ENCODE results near the gene APCDD1. TPM values are rescaled to one million over a fixed set of nuclear protein-coding genes. Genes with fewer than 3 reads are reported as not detected.

APCDD1 gene
- total and polyA plus RNA-seq, 2 of the 13 experiments (the other 11 are each of a cell fraction or from before 2014, with no cell fraction given): 2.1 to 8.6 TPM

DNA sequence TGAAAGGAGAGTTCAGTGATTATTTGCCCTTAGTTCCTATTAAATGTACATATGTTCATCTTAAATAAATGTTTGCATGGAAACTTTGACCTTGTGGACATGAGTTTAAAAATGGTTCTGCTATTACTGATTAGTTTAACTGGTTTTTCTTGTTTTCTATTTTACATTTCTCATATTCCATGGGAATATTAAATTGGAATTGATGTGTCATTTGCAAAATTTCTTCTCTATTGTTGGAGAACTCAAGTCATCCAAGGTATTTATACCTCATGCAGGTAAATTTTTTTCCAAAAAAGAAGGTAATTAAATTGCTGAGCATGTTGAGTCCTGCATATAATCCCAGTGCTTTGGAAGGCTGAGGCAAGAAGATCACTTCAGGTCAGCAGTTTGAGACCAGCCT, 45.4 kb upstream of the APCDD1 start:
- Histone ChIP-seq H3K4me3 (replicated peaks in 1 of 3; ENCODE audit: insufficient read depth in 1 of 3, low read depth in 2 of 3, low read length in 3 of 3) (no peak overlapping the region), H3K9ac (ENCODE audit: insufficient read depth, low read depth, low read length) (no peak overlapping the region), H3K4me2 (ENCODE audit: low read depth, low read length) (no peak overlapping the region), H2AFZ (ENCODE audit: low read length) (no peak overlapping the region), H3K79me2 (ENCODE audit: insufficient read depth, low read length) (no peaks in the 10 kb centered on the region), H3K27ac (ENCODE audit: extremely low read length, insufficient read depth, low read length) (no peak overlapping the region), H3K4me1 (ENCODE audit: insufficient read depth, low read length) (no peaks in the 10 kb centered on the region), H3K36me3 (replicated peaks in 1 of 2; ENCODE audit: control insufficient read depth in 1 of 2, insufficient read depth in 2 of 2, low read length in 2 of 2) (no peaks in the 10 kb centered on the region), H3K9me3 (ENCODE audit: low read length) (no peaks in the 10 kb centered on the region), H4K20me1 (ENCODE audit: insufficient read depth, low read length) (no peaks in the 10 kb centered on the region), H3K27me3 (ENCODE audit: control insufficient read depth in 1 of 2, insufficient read depth in 2 of 2, low read length in 2 of 2) (peaks cover 0 to 5% of the 10 kb centered on the region in 2 experiments; a peak in 1 of 5 replicates)
- CTCF ChIA-PET (ENCODE audit: low intra/inter-chr PET ratio, low total read pairs): no interaction called here
- ATAC-seq (no peak), DNase-seq (ENCODE audit: low spot score) (no peak), FAIRE-seq (no peak)
- in situ Hi-C loops (cut with HindIII; ENCODE audit: extremely low pct_ligation_motif_present, low pct_unique_long_range_greater_than_20kb): no loop called here
- TF ChIP-seq ZKSCAN5 (CRISPR knock-in tag; IDR thresholded peaks at IDR 0.05) (no peak), CBX1 (IDR thresholded peaks at IDR 0.05; ENCODE audit: low read depth) (no peak), ZNF781 (CRISPR knock-in tag; IDR thresholded peaks at IDR 0.05; ENCODE audit: borderline replicate concordance, not compliant biosample characterization) (no peak), ZNF326 (CRISPR knock-in tag; IDR thresholded peaks at IDR 0.05; ENCODE audit: borderline replicate concordance) (no peak), MED13 (CRISPR knock-in tag; IDR thresholded peaks at IDR 0.05) (no peak), ZNF232 (CRISPR knock-in tag; IDR thresholded peaks at IDR 0.05; ENCODE audit: borderline replicate concordance) (no peak), ZBTB7B (CRISPR knock-in tag; IDR thresholded peaks at IDR 0.05) (no peak)
- POLR2A ChIA-PET: no interaction called here
- intact Hi-C loops (cut with micrococcal nuclease; ENCODE audit: unreplicated experiment): no loop called here
- BruUV-seq (replicated peaks): no TSS peak

DNA sequence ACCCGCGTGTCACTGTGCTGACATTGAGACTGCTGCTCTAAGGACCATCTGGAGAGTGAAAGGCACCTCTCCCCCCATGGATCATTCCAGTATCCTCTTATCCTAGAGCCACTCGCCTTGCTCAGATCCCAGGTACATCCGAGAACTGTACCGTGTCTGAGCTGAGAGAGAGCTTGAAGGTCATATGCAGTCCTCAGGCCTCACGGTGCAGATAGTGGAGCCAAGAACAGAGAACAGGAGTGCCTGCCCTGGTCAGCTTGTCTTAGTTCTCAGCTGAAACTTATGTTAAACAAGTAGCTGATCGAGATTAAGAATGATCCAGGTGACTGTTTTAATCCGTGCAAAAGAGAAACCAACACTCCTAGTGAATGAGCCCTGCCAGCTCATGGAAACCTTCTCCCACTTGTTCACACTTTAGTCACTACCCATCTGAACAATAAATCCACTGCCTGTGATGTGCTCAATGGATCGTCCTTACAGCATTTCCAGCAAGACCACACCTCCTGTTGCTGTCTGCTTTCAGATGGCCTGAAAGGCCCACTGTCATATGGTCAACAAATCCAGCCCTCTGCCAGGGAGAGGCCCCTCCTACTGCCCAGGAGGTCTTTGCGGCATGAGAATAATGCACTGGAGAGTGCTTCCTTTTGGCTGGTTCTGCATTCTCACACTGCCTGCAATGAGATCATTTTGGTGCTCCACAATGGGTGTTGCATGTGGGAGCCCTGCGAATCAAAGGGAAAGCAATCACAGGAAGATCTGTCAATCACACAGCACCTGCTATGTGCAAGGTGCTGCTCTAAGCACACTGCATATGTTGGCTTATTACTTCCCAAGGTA, 43.7 kb upstream of the APCDD1 start:
- no peak overlapping the region for H3K4me2 ChIP-seq (ENCODE audit: low read depth, low read length)
- CTCF ChIA-PET (ENCODE audit: low intra/inter-chr PET ratio, low total read pairs): no interaction called here

More for the DNA sequence above, 43.7 kb upstream of the APCDD1 start:
- no peak overlapping the region for H2AFZ ChIP-seq (ENCODE audit: low read length)
- H3K4me1 ChIP-seq (ENCODE audit: insufficient read depth, low read length): no peaks in the 10 kb centered on the region
- H4K20me1 ChIP-seq (ENCODE audit: insufficient read depth, low read length): no peaks in the 10 kb centered on the region
- DNase-seq (ENCODE audit: low spot score) (no peak), ATAC-seq (no peak), FAIRE-seq (no peak)
- 46% methylated on average over 8 of the region's 11 CpGs for WGBS (ENCODE audit: low lambda C conversion rate)
- H3K79me2 ChIP-seq (ENCODE audit: insufficient read depth, low read length): no peaks in the 10 kb centered on the region
- H3K36me3 ChIP-seq (replicated peaks in 1 of 2; ENCODE audit: control insufficient read depth in 1 of 2, insufficient read depth in 2 of 2, low read length in 2 of 2): no peaks in the 10 kb centered on the region
- BruUV-seq (replicated peaks): no TSS peak
- in situ Hi-C loops (cut with HindIII; ENCODE audit: extremely low pct_ligation_motif_present, low pct_unique_long_range_greater_than_20kb) (no loop called here), intact Hi-C loops (cut with micrococcal nuclease; ENCODE audit: unreplicated experiment) (no loop called here)
- no peak for TF ChIP-seq TSC22D2 (CRISPR knock-in tag; IDR thresholded peaks at IDR 0.05; ENCODE audit: borderline replicate concordance)
- no peak for TF ChIP-seq KAT2B (IDR thresholded peaks at IDR 0.05; ENCODE audit: borderline replicate concordance, low read depth, low read length)
- TF ChIP-seq U2AF2 (IDR thresholded peaks at IDR 0.05; ENCODE audit: low read depth, low read length): no peak
- no peak for TF ChIP-seq ZFP36L2 (CRISPR knock-in tag; IDR thresholded peaks at IDR 0.05)
- no peak for TF ChIP-seq KLF12 (CRISPR knock-in tag; IDR thresholded peaks at IDR 0.05; ENCODE audit: borderline replicate concordance)
- peaks cover 0 to 9% of the 10 kb centered on the region in 2 experiments; a peak in 2 of 5 replicates for H3K27me3 ChIP-seq (ENCODE audit: control insufficient read depth in 1 of 2, insufficient read depth in 2 of 2, low read length in 2 of 2)
- POLR2A ChIA-PET: no interaction called here
- no peaks in the 10 kb centered on the region for H3K9me3 ChIP-seq (ENCODE audit: low read length)
- H3K9ac ChIP-seq (ENCODE audit: insufficient read depth, low read depth, low read length): no peak overlapping the region
- no peak overlapping the region for H3K27ac ChIP-seq (ENCODE audit: extremely low read length, insufficient read depth, low read length)
- no peak overlapping the region for H3K4me3 ChIP-seq (replicated peaks in 1 of 3; ENCODE audit: insufficient read depth in 1 of 3, low read depth in 2 of 3, low read length in 3 of 3)

All from HepG2 (cell line).